NCI-H146 treated with DMSO at 0.1 percent for 48 hours (cell line): ENCODE results near the gene IL12RB2.
A peak's percentile ranks its signal among the peaks of the same experiment; 100 is the strongest.

Experiments
- DNase-seq: peaks from one replicate; lab custom pipeline; 2025; ENCODE audit not compliant: unreplicated experiment; lab: John Stamatoyannopoulos, UW

Gene IL12RB2

DNA sequence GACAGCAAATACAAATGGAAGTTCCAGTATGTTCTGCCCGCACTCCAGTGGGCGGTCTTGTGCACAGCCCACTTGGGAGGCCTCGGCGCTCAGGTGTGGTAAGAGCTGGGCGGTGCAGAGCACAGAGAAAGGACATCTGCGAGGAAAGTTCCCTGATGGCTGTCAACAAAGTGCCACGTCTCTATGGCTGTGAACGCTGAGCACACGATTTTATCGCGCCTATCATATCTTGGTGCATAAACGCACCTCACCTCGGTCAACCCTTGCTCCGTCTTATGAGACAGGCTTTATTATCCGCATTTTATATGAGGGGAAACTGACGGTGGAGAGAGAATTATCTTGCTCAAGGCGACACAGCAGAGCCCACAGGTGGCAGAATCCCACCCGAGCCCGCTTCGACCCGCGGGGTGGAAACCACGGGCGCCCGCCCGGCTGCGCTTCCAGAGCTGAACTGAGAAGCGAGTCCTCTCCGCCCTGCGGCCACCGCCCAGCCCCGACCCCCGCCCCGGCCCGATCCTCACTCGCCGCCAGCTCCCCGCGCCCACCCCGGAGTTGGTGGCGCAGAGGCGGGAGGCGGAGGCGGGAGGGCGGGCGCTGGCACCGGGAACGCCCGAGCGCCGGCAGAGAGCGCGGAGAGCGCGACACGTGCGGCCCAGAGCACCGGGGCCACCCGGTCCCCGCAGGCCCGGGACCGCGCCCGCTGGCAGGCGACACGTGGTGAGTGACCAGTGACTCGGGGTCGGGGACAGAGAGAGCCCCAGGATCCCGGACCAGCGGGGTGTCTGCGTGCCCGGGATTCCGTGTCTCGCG is at the start of gene IL12RB2:
Gene IL12RB2 (plus strand): TSS at position 623 of the 810 bp plus-strand sequence. CDS start 12,496 bp downstream, outside the sequence.
- peak; percentile 16 for DNase-seq

- DNase-seq = no peak
Observed at GRCh38 chr1:67261680-67262079, 46.0 kb upstream of the IL12RB2 start.

DNA sequence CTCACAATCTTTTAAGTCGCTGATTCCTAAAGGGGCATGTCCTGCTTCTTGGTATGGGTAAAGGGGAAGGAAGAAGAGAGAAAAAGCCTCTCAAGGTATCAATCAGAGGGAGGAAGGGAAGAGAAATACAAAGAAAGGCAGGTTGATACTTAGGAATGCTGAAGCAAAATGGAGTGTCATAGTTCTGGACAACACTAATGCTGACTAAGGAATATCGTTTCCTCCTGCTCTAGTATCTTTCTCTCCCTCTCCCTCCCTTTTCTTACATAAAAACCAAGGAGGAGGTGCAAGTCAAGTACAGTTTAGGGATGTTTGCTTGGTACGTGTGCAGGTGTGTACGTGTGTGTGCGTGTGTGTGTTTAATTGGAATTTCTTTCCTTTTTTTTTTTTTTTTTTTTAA is 44.9 kb upstream of the IL12RB2 start:
- no peak for DNase-seq

- no peak for DNase-seq
Observed at GRCh38 chr1:67264152-67264551, 43.5 kb upstream of the IL12RB2 start.

GRCh38 chr1:67264899-67265298 is 42.8 kb upstream of the IL12RB2 start:
- no peak for DNase-seq

GRCh38 chr1:67269061-67269460 is 38.6 kb upstream of the IL12RB2 start:
- DNase-seq = no peak

GRCh38 chr1:67270541-67270940 is 37.1 kb upstream of the IL12RB2 start:
- DNase-seq = no peak

DNA sequence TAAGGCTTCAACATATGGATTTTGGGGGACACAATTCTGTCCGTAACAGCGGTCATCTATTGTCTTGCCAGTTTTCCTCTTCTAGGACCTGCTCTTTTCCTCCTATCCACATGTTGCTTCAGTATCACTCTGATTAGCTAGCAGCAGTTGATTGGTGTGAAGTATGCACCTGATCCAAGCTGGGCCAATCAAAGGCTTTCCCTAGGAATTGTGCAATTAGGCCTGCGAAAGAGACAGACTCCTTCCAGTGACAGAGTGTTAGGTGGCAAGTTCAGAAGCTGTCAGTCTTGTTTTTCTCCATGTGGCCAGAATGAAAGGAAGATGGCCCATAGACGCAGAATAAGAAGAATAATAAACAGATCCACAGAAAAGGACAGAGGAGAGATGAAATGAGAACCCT is 34.1 kb upstream of the IL12RB2 start:
- DNase-seq = no peak

GRCh38 chr1:67274623-67275325 is 32.9 kb upstream of the IL12RB2 start:
- no peak for DNase-seq

DNA sequence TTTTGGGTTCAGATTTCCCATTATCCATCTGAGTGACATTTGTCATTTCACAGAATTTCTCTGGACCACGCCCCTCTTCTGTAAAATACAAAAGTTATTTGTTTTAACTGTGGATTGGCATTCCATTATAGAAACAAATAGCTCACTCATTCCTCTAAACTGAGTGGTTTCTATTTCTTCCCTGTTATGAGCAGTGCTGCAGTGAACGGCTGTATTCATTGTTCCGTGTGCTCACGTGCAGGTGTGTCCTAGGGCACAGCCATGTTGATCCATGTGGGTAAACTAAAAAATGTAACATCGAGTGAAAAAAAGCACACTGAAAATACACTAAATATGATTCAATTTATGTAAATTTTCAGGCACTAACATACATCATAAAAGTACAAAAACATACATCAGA is 27.0 kb upstream of the IL12RB2 start:
- no peak for DNase-seq

DNA sequence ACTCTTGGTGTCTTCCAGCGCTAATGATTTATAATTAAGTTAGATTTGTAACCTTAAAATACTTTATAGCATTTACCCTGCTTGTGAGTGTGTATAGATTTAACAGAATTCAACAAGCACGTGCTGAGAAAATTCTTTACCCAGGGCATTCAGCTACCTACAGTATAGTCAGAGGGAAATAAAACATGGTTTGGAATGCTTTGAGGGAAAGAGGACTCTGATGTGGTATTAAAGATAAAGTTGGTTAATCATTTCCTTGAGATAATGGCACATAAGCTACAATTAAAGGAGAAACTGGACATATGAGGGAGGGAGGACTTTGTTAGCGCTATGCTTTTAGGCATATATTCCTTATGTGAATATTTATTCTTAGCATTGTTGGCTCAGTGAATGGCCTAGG is 26.4 kb upstream of the IL12RB2 start:
- DNase-seq = no peak

GRCh38 chr1:67285780-67286488 is 21.7 kb upstream of the IL12RB2 start:
- no peak for DNase-seq

- DNase-seq = no peak
Observed at GRCh38 chr1:67290236-67290635, 17.4 kb upstream of the IL12RB2 start.

- no peak for DNase-seq
Observed at GRCh38 chr1:67294836-67295617, 12.6 kb upstream of the IL12RB2 start.

DNA sequence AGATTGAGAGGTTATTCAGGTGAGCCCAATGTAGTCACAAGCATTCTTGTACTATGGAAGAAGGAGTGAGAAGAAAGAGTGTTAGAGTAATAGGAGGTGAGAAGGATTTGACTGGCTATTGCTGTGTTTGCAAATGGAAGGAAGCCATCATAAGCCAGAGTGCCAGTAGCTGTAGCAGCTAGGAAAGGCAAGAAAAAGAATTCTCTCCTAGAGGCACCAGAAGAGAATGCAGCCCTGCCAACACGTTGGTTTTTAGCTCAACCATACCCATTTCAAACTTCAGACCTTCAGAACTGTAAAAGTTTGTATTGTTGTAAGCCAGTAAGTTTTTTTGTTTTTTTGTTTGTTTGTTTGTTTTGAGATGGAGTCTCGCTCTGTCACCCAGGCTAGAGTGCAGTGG is 8.9 kb upstream of the IL12RB2 start:
- no peak for DNase-seq

DNA sequence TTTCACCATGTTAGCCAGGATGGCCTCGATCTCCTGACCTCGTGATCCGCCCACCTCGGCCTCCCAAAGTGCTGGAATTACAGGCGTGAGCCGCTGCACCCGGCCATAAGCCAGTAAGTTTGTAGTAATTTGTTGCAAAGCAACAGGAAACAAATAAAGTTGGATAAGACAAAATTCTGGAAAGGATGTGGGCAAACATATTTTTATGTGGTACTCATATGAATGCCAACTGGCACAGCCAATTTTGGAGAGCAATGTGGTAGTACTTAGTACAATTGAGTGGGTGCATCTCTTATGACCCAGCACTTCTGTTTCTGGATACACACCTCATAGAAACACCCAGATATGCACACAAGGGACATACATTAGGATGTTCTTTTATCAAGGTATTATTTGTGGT is 8.4 kb upstream of the IL12RB2 start:
- DNase-seq = no peak

GRCh38 chr1:67300561-67300960 is 7.1 kb upstream of the IL12RB2 start:
- no peak for DNase-seq

DNA sequence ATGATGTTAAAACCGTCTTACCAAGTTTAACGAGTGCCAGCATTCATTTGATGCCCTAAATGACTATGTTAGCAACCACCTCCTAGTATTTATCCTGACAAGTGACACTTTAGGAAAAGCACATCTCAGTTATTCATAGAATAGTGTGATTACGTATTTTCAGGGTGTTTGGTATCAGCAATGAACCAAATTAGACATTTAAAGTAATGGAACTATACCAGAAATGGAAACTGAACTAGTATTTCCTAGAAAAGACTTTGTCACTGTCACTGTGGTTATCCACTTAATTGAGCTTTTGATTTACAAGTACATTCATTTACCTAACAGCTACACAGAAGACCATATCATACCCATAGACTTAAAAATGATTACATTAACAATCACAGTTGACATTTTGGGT is 3.6 kb upstream of the IL12RB2 start:
- DNase-seq = no peak

DNA sequence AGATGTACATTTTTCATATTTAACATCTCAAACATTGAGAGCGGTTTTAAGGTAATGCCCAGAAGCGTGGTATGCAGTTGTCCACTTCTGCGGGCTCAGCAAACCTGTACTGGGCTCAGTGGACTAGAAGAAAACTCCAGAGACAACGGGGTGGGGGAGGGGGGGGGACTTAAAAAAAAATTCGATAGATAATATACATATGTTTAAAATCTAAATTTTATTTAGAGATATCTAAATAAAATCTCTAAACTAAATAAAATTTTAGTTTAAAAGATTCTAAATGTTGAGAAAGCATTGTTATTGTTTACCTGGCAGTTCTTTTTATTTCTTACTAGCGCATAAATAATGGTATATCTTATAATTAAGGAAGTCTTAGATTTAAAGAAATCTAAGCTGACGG is 1.1 kb upstream of the IL12RB2 start:
- DNase-seq = no peak

DNA sequence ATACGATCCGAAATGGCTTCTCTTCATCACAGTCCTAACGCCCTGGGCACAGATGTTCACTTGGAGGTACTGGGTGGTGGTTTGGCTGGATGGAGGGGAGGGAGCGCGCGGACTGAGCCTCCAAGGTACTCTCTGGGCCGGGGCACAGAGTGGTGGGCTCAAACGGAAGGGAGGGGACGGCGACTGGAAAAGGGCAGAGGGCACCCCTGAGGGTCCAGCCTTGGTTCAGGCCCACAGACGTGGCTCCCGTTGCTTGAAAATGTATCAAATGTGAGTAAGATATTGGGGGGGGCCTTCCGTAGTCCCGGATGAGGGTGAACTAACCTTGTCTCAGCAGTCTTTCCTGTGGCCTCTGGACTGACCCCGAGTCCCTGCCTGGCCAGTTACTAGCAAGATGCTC is 463 bp downstream of the IL12RB2 start:
- DNase-seq = no peak

DNA sequence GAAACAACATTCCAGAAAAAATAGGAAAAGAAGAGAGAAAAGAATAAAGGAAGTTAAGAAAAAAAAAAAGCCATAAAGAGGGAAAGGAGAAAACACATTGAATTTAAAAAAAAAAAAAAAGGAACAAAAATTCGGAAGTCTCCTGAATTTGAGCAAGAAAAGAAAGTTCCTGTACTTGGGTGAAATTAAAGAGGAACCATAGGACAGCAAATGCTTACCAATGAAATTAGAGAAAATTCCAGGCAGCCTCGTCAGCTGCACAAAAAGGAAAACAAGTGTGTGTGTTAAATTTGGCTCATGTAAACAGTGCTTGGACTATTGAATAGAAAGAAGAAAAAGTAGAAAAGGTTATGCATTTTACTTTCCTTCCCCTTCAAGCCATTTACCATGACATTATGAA is 4.9 kb downstream of the IL12RB2 start:
- DNase-seq = no peak
